HG03442 (cell line): Measurements from ENCODE around the gene IFITM2.
"Not testable (repeated sequence)": the region's sequence is repeated elsewhere in the genome, so short reads cannot be mapped to it uniquely, and the experiment has no call there.

Experiments used
- ATAC-seq: cut with Tn5 transposase; IDR thresholded peaks from one replicate; pipeline ENCODE4 v1.9.1; 2021; ENCODE audit warnings: mild to moderate bottlenecking, moderate library complexity; ENCODE audit not compliant: unreplicated experiment

The IFITM2 gene

GRCh38 chr11:324156-324555 is 16.5 kb downstream of the IFITM2 start:
- no peak for ATAC-seq

GRCh38 chr11:324593-325517 is 17.2 kb downstream of the IFITM2 start:
- ATAC-seq, result not testable (repeated sequence)

- no peak for ATAC-seq
These were observed 18.4 kb downstream of the IFITM2 start for GRCh38 chr11:325796-326591.

- no peak for ATAC-seq
These were observed 18.9 kb downstream of the IFITM2 start for GRCh38 chr11:326592-326841.

GRCh38 chr11:326842-327580 is 19.4 kb downstream of the IFITM2 start:
- ATAC-seq, result peak; percentile 53

GRCh38 chr11:327581-327923 is 19.9 kb downstream of the IFITM2 start:
- no peak for ATAC-seq

GRCh38 chr11:328012-328411 is 20.4 kb downstream of the IFITM2 start:
- no peak for ATAC-seq

- ATAC-seq, result not testable (repeated sequence)
These were observed 21.0 kb downstream of the IFITM2 start for GRCh38 chr11:328516-329100.

- no peak for ATAC-seq
These were observed 22.3 kb downstream of the IFITM2 start for GRCh38 chr11:329886-330253.

GRCh38 chr11:330307-330693 is 22.7 kb downstream of the IFITM2 start:
- ATAC-seq, result no peak

- ATAC-seq, result no peak
These were observed 23.2 kb downstream of the IFITM2 start for GRCh38 chr11:330694-331357.

GRCh38 chr11:331358-332060 is 23.9 kb downstream of the IFITM2 start:
- ATAC-seq, result no peak

GRCh38 chr11:332651-333480 is 25.2 kb downstream of the IFITM2 start:
- no peak for ATAC-seq

GRCh38 chr11:333616-334263 is 26.1 kb downstream of the IFITM2 start:
- not testable (repeated sequence) for ATAC-seq

- ATAC-seq, result no peak
These were observed 26.8 kb downstream of the IFITM2 start for GRCh38 chr11:334264-334994.

GRCh38 chr11:335779-336658 is 28.4 kb downstream of the IFITM2 start:
- no peak for ATAC-seq

- no peak for ATAC-seq
These were observed 29.1 kb downstream of the IFITM2 start for GRCh38 chr11:336659-337198.
